ENCODE data around the gene TUBG1. TPM values are rescaled to one million over a fixed set of nuclear protein-coding genes. Genes with fewer than 3 reads are reported as not detected.
"Not testable (repeated sequence)": the region's sequence is repeated elsewhere in the genome, so short reads cannot be mapped to it uniquely, and the experiment has no call there.

The TUBG1 gene
- total and polyA plus RNA-seq, 2 of the 4 experiments (the other 2 are of a cell fraction) = 38.9 to 94.5 TPM

DNA sequence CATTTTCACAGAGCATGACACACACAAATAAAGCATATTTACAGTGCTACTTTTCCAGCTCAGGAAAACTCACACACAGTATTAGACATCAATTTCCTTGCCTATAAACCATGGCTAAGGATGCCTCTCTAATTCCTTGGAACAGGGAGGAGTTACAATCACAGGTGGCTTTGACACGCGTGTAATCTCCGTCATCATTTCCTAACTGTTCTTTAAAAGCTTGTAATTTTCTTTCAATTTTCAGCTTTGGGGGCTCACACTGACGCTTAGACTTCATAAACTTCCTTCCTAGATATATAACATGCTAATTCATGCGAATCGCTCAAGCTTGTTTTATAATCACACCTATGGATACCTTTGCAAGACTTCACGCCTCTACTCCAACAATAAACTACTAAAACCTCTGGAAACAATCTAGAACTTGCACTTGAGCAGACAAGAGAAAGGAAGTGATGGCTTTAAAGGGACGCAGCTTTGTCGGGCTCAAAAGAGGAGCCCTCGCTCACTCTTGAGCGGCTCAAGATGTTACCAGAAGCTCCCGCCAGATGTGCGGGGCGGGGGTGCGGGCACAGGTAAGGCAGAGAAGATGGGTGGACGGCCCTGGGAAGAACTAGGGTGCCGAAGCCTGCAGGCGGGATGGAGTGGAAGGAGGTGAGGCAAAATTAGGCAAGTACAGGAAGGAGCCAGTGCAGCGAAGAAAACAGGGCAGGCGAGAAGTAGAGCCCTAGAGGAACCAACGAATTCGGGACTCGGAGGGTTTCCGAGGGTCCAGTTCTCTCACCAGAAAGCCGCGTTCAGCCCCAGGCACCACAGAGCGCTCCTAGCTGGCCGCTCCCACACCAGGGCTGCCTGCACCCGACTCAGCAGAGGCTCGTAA lies 940 bp upstream of the TUBG1 start (continued):
- TF ChIP-seq MXI1 (IDR thresholded peaks at IDR 0.05; ENCODE audit: borderline replicate concordance, low read depth, low read length) (no peak), RAD21 (IDR thresholded peaks at IDR 0.05; ENCODE audit: low read length) (no peak)

DNA sequence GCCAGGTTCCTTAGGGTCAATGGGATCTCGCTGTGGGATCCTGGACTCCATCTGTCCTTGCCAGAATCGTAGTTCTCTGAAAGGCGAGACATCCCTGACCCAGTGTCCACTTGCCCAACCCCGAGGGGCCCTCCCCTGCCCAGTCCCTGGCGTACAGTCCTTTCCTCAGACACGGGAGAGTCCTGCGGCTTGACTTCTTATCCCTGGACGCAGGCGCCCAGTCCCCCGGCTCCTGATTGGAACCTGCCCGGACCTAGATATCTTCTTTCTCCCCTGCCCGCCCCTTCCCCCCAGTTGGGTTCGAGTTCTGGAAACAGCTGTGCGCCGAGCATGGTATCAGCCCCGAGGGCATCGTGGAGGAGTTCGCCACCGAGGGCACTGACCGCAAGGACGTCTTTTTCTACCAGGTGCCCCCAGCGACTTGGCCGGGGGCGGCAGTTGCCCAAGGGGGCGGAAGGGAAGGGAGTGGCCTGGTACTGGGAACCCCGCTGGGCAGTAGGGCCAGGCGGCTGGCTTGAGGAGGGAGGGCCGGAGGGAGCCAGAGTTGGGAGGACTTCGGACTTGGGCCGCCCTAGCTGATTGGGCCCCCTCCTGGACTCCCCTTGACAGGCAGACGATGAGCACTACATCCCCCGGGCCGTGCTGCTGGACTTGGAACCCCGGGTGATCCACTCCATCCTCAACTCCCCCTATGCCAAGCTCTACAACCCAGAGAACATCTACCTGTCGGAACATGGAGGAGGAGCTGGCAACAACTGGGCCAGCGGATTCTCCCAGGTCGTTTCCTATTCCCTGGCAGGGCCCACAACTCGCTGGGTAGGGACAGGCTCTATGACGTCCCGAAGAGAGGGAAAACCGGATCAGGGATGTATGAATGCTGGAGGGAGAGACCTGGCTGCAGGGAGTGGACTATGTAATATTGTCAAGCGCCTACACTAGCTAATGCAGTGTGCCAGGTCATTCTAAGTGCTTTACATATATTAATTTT lies 625 bp downstream of the TUBG1 start:
- H4K5ac ChIP-seq (ENCODE audit: low read depth, low read length); dilution Hi-C loops (cut with HindIII; ENCODE audit: low sequenced_read_pairs, unreplicated experiment); BruUV-seq (replicated peaks); in situ Hi-C loops (cut with MboI; ENCODE audit: low sequenced_read_pairs); H3K4me1 ChIP-seq (ENCODE audit: control insufficient read depth, insufficient read depth, low read length); H3K9me3 ChIP-seq (ENCODE audit: control insufficient read depth, insufficient read depth, low read length); H2BK120ac ChIP-seq (ENCODE audit: low read depth, low read length); DNase-seq; H2BK20ac ChIP-seq (ENCODE audit: low read depth, low read length); H3K9me1 ChIP-seq (ENCODE audit: insufficient read depth, low read length); H3K27me3 ChIP-seq (ENCODE audit: control insufficient read depth, insufficient read depth, low read length): not testable (repeated sequence)
- Histone ChIP-seq H3K4me2 (ENCODE audit: low read depth, low read length) (peak overlapping the region; percentile 85), H4K8ac (ENCODE audit: low read depth in 2 of 2, low read length in 2 of 2) (peak overlapping the region; percentile 57 to 68; a peak in 3 of 4 replicates), H3K4ac (ENCODE audit: low read depth, low read length) (peak overlapping the region; percentile 94), H2BK15ac (ENCODE audit: low read depth, low read length) (peak overlapping the region; percentile 68; the same call in 1 of the 3 replicates), H3K4me3 (ENCODE audit: insufficient read depth, low read depth, low read length) (peak overlapping the region; percentile 75), H2AFZ (replicated peaks; ENCODE audit: low read length, poor library complexity) (peak overlapping the region; percentile 99), H3K23ac (ENCODE audit: low read depth, low read length) (peak overlapping the region; percentile 98), H4K20me1 (ENCODE audit: insufficient read depth, low read length) (peaks cover 35% of the 10 kb centered on the region; the same call in 1 of the 2 replicates), H3K18ac (ENCODE audit: low read depth, low read length) (peak overlapping the region; percentile 20; the same call in 1 of the 2 replicates), H3K9ac (ENCODE audit: low read depth, low read length) (peak overlapping the region; percentile 88), H3K14ac (replicated peaks; ENCODE audit: low read depth, low read length) (peak overlapping the region; percentile 98), H3K56ac (ENCODE audit: extremely low read depth, insufficient read depth, low read length) (peak overlapping the region; percentile 52; the same call in 1 of the 2 replicates), H3K79me1 (ENCODE audit: low read depth in 1 of 2, low read length in 2 of 2) (peaks cover 15 to 56% of the 10 kb centered on the region in 2 experiments), H3K27ac (ENCODE audit: insufficient read depth, low read length) (peak overlapping the region; percentile 83), H4K91ac (ENCODE audit: insufficient read depth, low read depth, low read length) (peak overlapping the region; percentile 67; the same call in 1 of the 2 replicates), H2BK5ac (ENCODE audit: low read depth, low read length, poor library complexity, severe bottlenecking) (peak overlapping the region; percentile 66), H2AK5ac (ENCODE audit: low read depth, low read length) (peak overlapping the region; percentile 85), H2AK9ac (replicated peaks; ENCODE audit: low read depth, low read length, poor library complexity) (peak overlapping the region; percentile 99), H3K36me3 (ENCODE audit: control insufficient read depth, insufficient read depth, low read length) (peaks cover 26% of the 10 kb centered on the region)
- intact Hi-C loops (cut with micrococcal nuclease) = loop anchor here (2.0 to 5.0 kb wide), 3 partner anchors 33 to 69 kb away; partner anchors contain the start of genes PSMC3IP and TUBG2
- ATAC-seq (ENCODE audit: low read depth) = peak; percentile 46
- 5% methylated on average over 10 of the region's 42 CpGs; no CpG with 5 or more reads in 1 of the 2 experiments for whole genome bisulfite sequencing, 2 experiments (ENCODE audit: extremely low coverage in 2 of 2, insufficient read length in 1 of 2)
- POLR2A ChIA-PET (ENCODE audit: unreplicated experiment) = interaction anchor here (1.0 kb wide), 3 partner anchors 8 to 751 kb away, joined by 3 to 4 read pairs (median 3); no protein-coding TSS in a partner anchor
- CTCF ChIA-PET = interaction anchor here (0.6 kb wide), 2 partner anchors 10 to 32 kb away, joined by 3 to 4 read pairs; no protein-coding TSS in a partner anchor
